Skeletal muscle tissue (tissue), 4 donors: ENCODE results near the gene MORN5. TPM values are rescaled to one million over a fixed set of nuclear protein-coding genes. Genes with fewer than 3 reads are reported as not detected.

Source experiments
- H3K27ac ChIP-seq: one replicate; pipeline ENCODE4 v1.7.0; 2013; ENCODE audit warnings: mild to moderate bottlenecking, low read depth, low read length, inconsistent platforms
- H3K27me3 ChIP-seq, 3 donors: one replicate each; pipeline ENCODE4 v1.7.0; 2013; ENCODE audit warnings: low read length in 3 of 3; ENCODE audit not compliant: control insufficient read depth in 3 of 3, insufficient read depth in 3 of 3
- H3K36me3 ChIP-seq, 3 donors: one replicate each; pipeline ENCODE4 v1.7.0; 2013; ENCODE audit warnings: low read length in 3 of 3; ENCODE audit not compliant: control insufficient read depth in 3 of 3, insufficient read depth in 3 of 3
- H3K4me1 ChIP-seq, 3 donors: one replicate each; pipeline ENCODE4 v1.7.0; 2013; ENCODE audit warnings: low read length in 3 of 3, mild to moderate bottlenecking in 3 of 3; ENCODE audit not compliant: control insufficient read depth in 3 of 3, insufficient read depth in 3 of 3
- H3K4me3 ChIP-seq, 3 donors: one replicate each; pipeline ENCODE4 v1.7.0; 2013; ENCODE audit warnings: low read length in 3 of 3
- H3K9ac ChIP-seq, 3 donors: one replicate each; pipeline ENCODE4 v1.7.0; 2013; ENCODE audit warnings: low read length in 3 of 3, mild to moderate bottlenecking in 3 of 3, moderate library complexity in 2 of 3, low read depth in 1 of 3
- H3K9me3 ChIP-seq, 3 donors: one replicate each; pipeline ENCODE4 v1.7.0; 2013; ENCODE audit warnings: low read length in 3 of 3; ENCODE audit not compliant: control insufficient read depth in 3 of 3
- total RNA-seq: library from RNA; depleted of rRNA; stranded (reverse); fragments of >200 nt; gene quantifications from one replicate; pipeline ENCODE4 v1.2.3, GENCODE V29; 2014
- donor health status: Osteomylitis.

The MORN5 gene
- total RNA-seq, 1 donor from 2014 or later = not detected

DNA sequence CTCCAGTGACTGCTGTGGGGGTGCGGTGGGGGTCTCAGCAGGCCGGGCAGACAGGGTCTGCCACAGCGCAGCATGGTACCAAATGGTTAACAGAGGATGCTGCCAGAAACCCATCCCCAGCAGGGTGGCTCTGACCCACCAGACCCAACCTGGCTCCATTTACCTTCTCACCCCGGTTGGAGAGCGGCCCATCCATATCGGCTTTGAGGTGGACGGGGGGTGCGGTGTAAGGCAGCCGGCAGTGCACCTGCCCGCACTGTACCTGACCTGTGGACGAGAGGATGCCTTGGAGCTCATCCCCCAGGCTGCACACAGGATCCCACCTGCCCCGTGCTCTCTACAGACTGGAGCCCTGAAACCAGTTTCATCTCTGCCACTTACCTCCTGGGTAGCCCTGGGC is 49.7 kb downstream of the MORN5 start:
- Histone ChIP-seq H3K4me1 (peaks cover 0 to 5% (median 4%) of the 10 kb centered on the region in 3 donors), H3K4me3 (no peak overlapping the region), H3K36me3 (no peaks in the 10 kb centered on the region), H3K27me3 (peaks cover 25 to 42% (median 26%) of the 10 kb centered on the region in 3 donors), H3K9ac (no peak overlapping the region), H3K27ac (no peak overlapping the region), H3K9me3 (no peaks in the 10 kb centered on the region)

DNA sequence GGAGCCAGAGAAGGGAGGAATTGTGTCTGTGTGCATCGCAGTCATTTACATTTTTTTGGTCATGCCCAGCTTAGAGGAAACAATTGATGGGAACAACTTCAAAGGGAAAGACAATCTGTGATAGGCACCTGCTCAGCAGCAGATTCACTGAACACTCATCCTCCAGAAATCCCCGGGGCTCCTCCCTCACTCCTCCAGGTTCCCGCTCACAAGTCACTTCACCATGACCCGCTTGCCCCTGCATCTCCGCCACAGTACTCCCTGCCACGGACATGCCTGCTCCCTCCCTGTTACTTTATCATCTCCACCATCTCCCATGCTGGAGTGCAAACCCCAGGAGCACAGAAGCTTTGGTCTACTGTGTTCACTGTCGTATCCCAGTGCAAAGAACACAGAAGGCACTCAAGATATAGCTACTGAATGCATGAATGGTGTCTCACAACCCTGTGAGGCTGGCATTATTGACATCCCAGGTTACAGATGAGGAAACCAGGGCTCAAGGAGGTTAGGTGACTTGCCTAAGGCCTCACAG is 52.8 kb downstream of the MORN5 start:
- Histone ChIP-seq H3K27me3 (peaks cover 42 to 69% (median 51%) of the 10 kb centered on the region in 3 donors), H3K4me3 (no peak overlapping the region), H3K27ac (no peak overlapping the region), H3K36me3 (peaks cover 0 to 2% (median 0%) of the 10 kb centered on the region in 3 donors), H3K9me3 (no peaks in the 10 kb centered on the region), H3K4me1 (peaks cover 0 to 7% (median 6%) of the 10 kb centered on the region in 3 donors), H3K9ac (no peak overlapping the region)

DNA sequence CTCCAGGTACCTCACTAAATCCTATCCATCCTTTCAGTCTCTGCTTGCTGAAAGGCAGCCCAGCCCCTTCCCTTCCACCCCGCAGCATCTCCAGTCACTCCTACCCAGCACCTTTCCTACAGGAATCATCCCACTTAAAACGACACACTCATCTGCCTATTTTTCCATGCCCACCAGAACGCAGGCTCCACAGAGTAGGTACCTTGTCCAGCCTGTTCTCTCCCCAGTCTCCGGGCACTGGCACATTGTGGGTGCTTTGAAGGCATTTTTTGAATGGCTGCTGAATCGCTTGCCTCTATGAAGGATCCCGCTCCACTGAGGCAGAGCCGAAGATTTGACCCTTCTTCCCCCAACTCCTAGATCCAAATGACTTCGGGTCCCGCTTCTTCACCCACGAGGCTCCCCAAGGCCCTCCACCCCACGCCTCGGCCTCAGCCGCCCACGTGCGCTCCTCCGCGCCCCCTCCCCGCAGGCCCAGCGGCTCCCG is 53.4 kb downstream of the MORN5 start:
- Histone ChIP-seq H3K9me3 (no peaks in the 10 kb centered on the region), H3K27me3 (peaks cover 43 to 75% (median 57%) of the 10 kb centered on the region in 3 donors), H3K9ac (no peak overlapping the region), H3K27ac (no peak overlapping the region), H3K36me3 (peaks cover 0 to 2% (median 0%) of the 10 kb centered on the region in 3 donors), H3K4me3 (no peak overlapping the region), H3K4me1 (peaks cover 2 to 8% (median 7%) of the 10 kb centered on the region in 3 donors)

DNA sequence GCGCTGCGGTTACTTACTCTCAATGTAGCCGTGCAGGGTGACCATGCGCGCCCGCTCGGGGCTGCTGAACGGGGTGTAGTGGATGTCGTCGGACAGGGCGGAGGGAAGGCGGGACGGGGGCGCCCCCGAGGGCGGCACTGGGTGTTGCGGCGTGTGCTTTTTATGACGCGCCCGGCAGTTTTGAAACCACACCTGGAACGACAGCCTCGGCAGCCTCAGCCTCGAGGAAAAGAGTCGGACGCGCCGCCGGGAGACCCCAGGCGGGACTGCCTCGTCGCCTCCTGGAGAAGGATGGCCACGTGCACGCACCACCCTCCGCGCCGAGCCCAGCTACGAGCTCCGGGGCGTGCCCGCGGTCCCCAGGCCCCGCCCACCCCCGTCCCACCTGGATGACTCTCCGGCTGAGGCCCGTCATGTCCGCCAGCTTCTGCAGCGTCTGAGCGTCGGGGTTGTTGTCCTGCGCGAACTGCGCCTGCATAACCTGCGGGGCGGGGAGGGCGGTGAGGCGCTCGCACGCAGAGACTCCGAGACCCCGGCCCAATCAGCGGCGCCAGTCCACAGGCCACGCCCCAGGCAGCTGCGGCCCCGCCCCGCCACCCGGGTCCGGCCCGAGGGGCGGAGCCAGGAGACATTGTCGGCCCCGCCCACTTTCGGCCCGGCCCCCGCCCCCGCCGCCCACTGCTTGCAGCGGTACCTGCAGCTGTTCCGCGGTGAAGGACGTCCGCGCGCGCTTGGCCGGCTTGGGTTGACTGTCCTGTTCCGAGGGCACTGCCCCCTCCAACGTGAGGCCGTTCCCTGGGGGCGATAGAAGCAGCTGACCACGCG is 54.1 kb downstream of the MORN5 start:
- peaks cover 47 to 82% (median 63%) of the 10 kb centered on the region in 3 donors for H3K27me3 ChIP-seq
- peaks cover 0 to 2% (median 0%) of the 10 kb centered on the region in 3 donors for H3K36me3 ChIP-seq
- no peak overlapping the region for H3K9ac ChIP-seq
- no peak overlapping the region for H3K27ac ChIP-seq
- H3K4me1 ChIP-seq = peaks cover 7 to 14% (median 12%) of the 10 kb centered on the region in 3 donors
- peak overlapping the region in 2 of 3 donors; percentile 32 to 41 for H3K4me3 ChIP-seq
- H3K9me3 ChIP-seq = no peaks in the 10 kb centered on the region

DNA sequence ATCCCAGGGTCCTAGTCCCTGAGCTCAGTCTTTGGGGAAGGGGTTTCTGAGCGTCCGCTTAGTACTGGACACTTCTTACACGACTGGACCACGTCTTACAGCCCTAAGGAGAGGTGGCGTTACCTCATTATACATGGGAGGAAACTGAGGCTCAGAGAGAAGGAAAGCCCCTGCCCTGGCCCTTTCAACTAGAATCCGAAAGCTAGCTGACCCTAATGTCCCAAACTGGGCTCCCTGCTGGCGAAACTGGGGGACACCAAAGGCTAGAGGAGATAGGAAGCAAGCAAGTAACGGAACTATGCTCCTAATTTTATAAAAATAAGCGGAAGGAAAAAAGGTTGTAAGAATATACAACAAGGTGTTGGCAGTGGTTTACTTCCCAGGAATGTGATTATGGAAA is 54.8 kb downstream of the MORN5 start:
- Histone ChIP-seq H3K27me3 (peaks cover 54 to 87% (median 70%) of the 10 kb centered on the region in 3 donors), H3K9me3 (no peaks in the 10 kb centered on the region), H3K4me1 (peaks cover 13 to 21% (median 19%) of the 10 kb centered on the region in 3 donors), H3K27ac (no peak overlapping the region), H3K4me3 (peak overlapping the region in 1 of 3 donors; percentile 20), H3K36me3 (peaks cover 0 to 2% (median 0%) of the 10 kb centered on the region in 3 donors), H3K9ac (no peak overlapping the region)

DNA sequence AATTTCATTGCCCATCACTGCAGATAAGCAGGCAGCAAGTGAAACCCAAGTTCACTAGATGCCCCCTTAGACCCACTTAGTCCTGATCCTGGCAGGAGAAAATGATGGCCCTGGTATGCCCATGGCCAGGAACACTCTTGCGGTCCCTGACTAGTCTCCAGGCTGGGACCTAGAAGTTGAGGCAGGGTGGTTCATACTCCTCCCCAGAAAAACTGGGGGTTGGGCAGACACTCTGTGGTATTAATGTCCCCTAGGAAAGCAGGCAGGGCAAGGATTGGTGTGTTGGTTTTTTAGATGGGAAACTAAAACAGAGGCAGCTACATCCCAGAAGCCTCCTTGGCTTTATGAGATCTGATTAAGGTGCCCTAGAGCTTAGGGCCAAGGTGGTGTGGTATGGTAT is 56.0 kb downstream of the MORN5 start:
- no peaks in the 10 kb centered on the region for H3K9me3 ChIP-seq
- H3K4me1 ChIP-seq = peaks cover 25 to 31% (median 29%) of the 10 kb centered on the region in 3 donors
- H3K4me3 ChIP-seq = no peak overlapping the region
- no peak overlapping the region for H3K9ac ChIP-seq
- no peak overlapping the region for H3K27ac ChIP-seq
- peaks cover 0 to 2% (median 0%) of the 10 kb centered on the region in 3 donors for H3K36me3 ChIP-seq
- H3K27me3 ChIP-seq = peaks cover 66 to 95% (median 82%) of the 10 kb centered on the region in 3 donors

DNA sequence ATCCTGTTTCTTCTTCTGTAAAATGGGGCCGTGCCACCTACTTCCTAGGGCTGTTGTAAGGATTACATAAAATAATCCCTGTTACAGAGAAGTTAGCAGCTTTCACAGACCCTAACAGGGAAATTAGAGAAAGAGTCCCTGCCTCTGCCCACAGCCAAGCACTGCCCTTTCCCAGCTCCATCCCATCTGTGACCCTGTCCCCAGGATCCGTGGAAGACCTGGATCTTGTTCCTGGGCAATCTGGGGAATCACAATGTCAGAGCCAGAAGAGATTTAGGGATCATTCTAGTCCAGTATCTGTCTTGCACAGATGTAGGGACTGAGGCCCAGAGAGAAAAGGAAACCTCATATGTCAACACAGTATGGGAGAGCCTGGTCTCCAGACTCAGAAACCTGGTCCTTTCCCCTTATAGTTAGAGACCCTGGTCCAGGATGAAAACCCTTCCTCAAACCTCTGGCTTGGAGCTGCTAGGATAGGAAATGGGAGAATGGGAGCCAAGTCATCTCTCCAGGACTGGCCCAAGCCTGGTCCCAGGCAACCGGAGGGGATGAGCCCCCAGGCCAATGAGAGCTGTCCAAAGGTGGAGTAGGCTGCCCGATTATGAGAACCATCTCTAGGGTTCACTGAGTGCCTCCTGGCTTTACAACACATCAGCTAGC is 56.6 kb downstream of the MORN5 start:
- no peak overlapping the region for H3K9ac ChIP-seq
- no peak overlapping the region for H3K4me3 ChIP-seq
- H3K9me3 ChIP-seq = no peaks in the 10 kb centered on the region
- peaks cover 0 to 2% (median 0%) of the 10 kb centered on the region in 3 donors for H3K36me3 ChIP-seq
- no peak overlapping the region for H3K27ac ChIP-seq
- H3K27me3 ChIP-seq = peaks cover 72 to 96% (median 88%) of the 10 kb centered on the region in 3 donors
- peaks cover 25 to 32% (median 29%) of the 10 kb centered on the region in 3 donors for H3K4me1 ChIP-seq

DNA sequence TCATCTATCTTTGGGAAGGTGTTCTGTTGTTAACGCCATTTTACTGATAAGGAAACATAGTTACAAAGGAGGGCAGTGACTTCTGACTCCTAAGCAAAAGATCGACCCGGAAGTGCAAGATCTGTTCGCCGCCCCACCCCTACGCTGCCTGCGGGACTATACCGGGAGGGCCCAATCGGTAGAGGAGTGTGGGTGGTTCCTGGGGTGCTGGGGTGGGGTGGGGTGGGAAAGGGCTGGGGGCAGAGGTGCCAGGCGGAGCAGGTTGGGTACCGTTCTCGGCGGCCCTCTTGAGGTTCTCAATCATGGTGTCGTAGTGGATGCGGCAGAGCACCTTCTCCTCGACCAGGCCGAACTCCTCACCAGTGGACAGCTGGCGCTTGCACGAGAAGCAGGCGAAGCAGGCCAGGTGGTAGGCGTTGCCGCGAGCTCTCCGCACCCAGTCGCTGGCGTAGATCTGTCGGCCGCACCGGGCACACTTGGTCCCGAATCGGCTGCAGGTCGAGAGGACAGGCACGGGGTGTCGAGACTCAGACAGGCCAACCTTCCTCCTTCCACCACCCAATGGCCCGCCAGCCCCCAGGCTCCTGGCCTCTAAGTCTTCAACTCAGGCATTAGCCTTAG is 57.2 kb downstream of the MORN5 start:
- H3K36me3 ChIP-seq = peaks cover 0 to 2% (median 0%) of the 10 kb centered on the region in 3 donors
- H3K4me3 ChIP-seq = no peak overlapping the region
- H3K4me1 ChIP-seq = peaks cover 25 to 37% (median 29%) of the 10 kb centered on the region in 3 donors
- peaks cover 78 to 96% (median 90%) of the 10 kb centered on the region in 3 donors for H3K27me3 ChIP-seq
- H3K27ac ChIP-seq = no peak overlapping the region
- H3K9me3 ChIP-seq = no peaks in the 10 kb centered on the region
- no peak overlapping the region for H3K9ac ChIP-seq

DNA sequence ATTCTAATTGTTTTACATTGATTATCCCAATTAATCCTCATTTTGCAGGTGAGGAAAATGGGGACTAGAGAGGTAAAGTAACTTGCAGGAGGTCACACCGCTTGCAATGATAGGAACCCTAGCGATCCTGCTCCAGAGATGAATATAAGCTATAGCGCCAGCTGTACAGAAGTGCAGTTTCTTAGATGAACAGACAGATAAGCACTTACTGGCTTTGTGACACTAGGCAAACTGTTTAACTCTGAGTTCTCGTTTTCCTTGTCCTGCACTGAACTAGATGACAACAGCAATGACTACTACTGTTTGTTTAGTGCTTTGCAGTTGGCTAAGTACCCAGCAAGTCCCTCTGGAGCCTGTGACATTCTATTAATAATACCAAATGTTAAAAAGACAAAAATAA is 57.9 kb downstream of the MORN5 start:
- peaks cover 25 to 37% (median 29%) of the 10 kb centered on the region in 3 donors for H3K4me1 ChIP-seq
- H3K27ac ChIP-seq = no peak overlapping the region
- H3K9me3 ChIP-seq = no peaks in the 10 kb centered on the region
- H3K36me3 ChIP-seq = peaks cover 0 to 2% (median 0%) of the 10 kb centered on the region in 3 donors
- no peak overlapping the region for H3K4me3 ChIP-seq
- H3K9ac ChIP-seq = no peak overlapping the region
- H3K27me3 ChIP-seq = peaks cover 81 to 95% (median 87%) of the 10 kb centered on the region in 3 donors
